ENCODE measurements around the gene DSCAM. TPM values are rescaled to one million over a fixed set of nuclear protein-coding genes. Genes with fewer than 3 reads are reported as not detected.

The DSCAM gene
- total RNA-seq, 4 donors from 2014 or later, result under 0.01 to 0.44 TPM; not detected in 2

GRCh38 chr21:40160911-40161310 lies 686.0 kb downstream of the DSCAM start:
- WGBS, 2 donors, result 60 to 71% methylated on average over 5 of the region's 5 CpGs
- Histone ChIP-seq H3K27ac (no peak overlapping the region), H3K9me3 (no peaks in the 10 kb centered on the region), H3K36me3 (no peaks in the 10 kb centered on the region), H3K27me3 (no peaks in the 10 kb centered on the region), H3K4me3 (no peak overlapping the region), H3K4me1 (no peaks in the 10 kb centered on the region)
- TF ChIP-seq POLR2A (IDR thresholded peaks at IDR 0.05) (no peak), CTCF (IDR thresholded peaks at IDR 0.05) (no peak), EP300 (IDR thresholded peaks at IDR 0.05) (no peak)
- no peak for DNase-seq (ENCODE audit: low spot score in 2 of 2)

- Histone ChIP-seq H3K36me3 (no peaks in the 10 kb centered on the region), H3K27ac (peak overlapping the region in 1 of 4 donors; percentile 22), H3K4me3 (no peak overlapping the region), H3K4me1 (peaks cover 0 to 4% (median 0%) of the 10 kb centered on the region in 4 donors), H3K9me3 (no peaks in the 10 kb centered on the region), H3K27me3 (no peaks in the 10 kb centered on the region)
- no peak for TF ChIP-seq CTCF (IDR thresholded peaks at IDR 0.05)
- no peak for TF ChIP-seq EP300 (IDR thresholded peaks at IDR 0.05)
- TF ChIP-seq POLR2A (IDR thresholded peaks at IDR 0.05), result no peak
- 21 to 31% methylated on average over 3 of the region's 3 CpGs for WGBS, 2 donors
- DNase-seq (ENCODE audit: low spot score in 2 of 2), result peak in 1 of 2 donors; percentile 23
Observed at GRCh38 chr21:40158366-40158765, 688.6 kb downstream of the DSCAM start.

- WGBS, 2 donors, result 64 to 74% methylated on average over 7 of the region's 7 CpGs
- Histone ChIP-seq H3K27me3 (no peaks in the 10 kb centered on the region), H3K36me3 (no peaks in the 10 kb centered on the region), H3K4me1 (peaks cover 0 to 4% (median 0%) of the 10 kb centered on the region in 4 donors), H3K4me3 (no peak overlapping the region), H3K9me3 (no peaks in the 10 kb centered on the region), H3K27ac (no peak overlapping the region)
- DNase-seq (ENCODE audit: low spot score in 2 of 2), result no peak
- no peak for TF ChIP-seq CTCF (IDR thresholded peaks at IDR 0.05)
- no peak for TF ChIP-seq EP300 (IDR thresholded peaks at IDR 0.05)
- TF ChIP-seq POLR2A (IDR thresholded peaks at IDR 0.05), result no peak
Observed at GRCh38 chr21:40155563-40155962, 691.4 kb downstream of the DSCAM start.

- H3K4me1 ChIP-seq, result peaks cover 0 to 4% (median 0%) of the 10 kb centered on the region in 4 donors
- 95% methylated on average over 4 of the region's 4 CpGs for WGBS, 2 donors
- no peaks in the 10 kb centered on the region for H3K27me3 ChIP-seq
- TF ChIP-seq EP300 (IDR thresholded peaks at IDR 0.05), result no peak
- TF ChIP-seq CTCF (IDR thresholded peaks at IDR 0.05), result no peak
- no peak for TF ChIP-seq POLR2A (IDR thresholded peaks at IDR 0.05)
- no peak for DNase-seq (ENCODE audit: low spot score in 2 of 2)
- no peaks in the 10 kb centered on the region for H3K9me3 ChIP-seq
- no peak overlapping the region for H3K4me3 ChIP-seq
- H3K36me3 ChIP-seq, result no peaks in the 10 kb centered on the region
- no peak overlapping the region for H3K27ac ChIP-seq
Observed at GRCh38 chr21:40153351-40153750, 693.6 kb downstream of the DSCAM start.

- H3K4me1 ChIP-seq, result peaks cover 0 to 4% (median 0%) of the 10 kb centered on the region in 4 donors
Observed at GRCh38 chr21:40152476-40152875, 694.5 kb downstream of the DSCAM start.

More at GRCh38 chr21:40152476-40152875, 694.5 kb downstream of the DSCAM start:
- Histone ChIP-seq H3K4me3 (no peak overlapping the region), H3K9me3 (no peaks in the 10 kb centered on the region), H3K27ac (no peak overlapping the region), H3K36me3 (no peaks in the 10 kb centered on the region), H3K27me3 (no peaks in the 10 kb centered on the region)
- TF ChIP-seq POLR2A (IDR thresholded peaks at IDR 0.05) (no peak), CTCF (IDR thresholded peaks at IDR 0.05) (no peak), EP300 (IDR thresholded peaks at IDR 0.05) (no peak)
- 41 to 49% methylated on average over 5 of the region's 5 CpGs for WGBS, 2 donors
- DNase-seq (ENCODE audit: low spot score in 2 of 2), result no peak
